NCI-H2107 (cell line): ENCODE data around the gene TSC1.
"Not testable (repeated sequence)": the region's sequence is repeated elsewhere in the genome, so short reads cannot be mapped to it uniquely, and the experiment has no call there.

Experiments
- DNase-seq: peaks from one replicate; lab custom pipeline; 2025; lab: John Stamatoyannopoulos, UW

TSC1 gene

DNA sequence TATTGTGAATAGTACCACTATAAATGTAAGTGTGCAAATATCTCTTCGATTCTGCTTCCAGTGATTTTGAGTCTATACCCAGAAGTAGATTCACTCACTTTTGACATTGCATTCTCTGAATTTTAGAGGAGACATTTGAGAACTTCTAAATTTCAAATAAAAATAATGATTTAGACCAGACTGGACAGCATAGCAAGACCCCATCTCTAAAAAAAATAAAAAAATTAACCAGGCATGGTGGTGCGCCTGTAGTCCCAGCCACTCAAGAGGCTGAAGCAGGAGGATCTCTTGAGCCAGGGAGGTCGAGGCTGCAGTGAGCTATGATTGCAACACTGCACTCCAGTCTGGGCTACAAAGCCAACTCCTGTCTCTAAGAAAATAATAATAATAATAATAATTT lies 32.2 kb upstream of the TSC1 start:
- DNase-seq = no peak

DNA sequence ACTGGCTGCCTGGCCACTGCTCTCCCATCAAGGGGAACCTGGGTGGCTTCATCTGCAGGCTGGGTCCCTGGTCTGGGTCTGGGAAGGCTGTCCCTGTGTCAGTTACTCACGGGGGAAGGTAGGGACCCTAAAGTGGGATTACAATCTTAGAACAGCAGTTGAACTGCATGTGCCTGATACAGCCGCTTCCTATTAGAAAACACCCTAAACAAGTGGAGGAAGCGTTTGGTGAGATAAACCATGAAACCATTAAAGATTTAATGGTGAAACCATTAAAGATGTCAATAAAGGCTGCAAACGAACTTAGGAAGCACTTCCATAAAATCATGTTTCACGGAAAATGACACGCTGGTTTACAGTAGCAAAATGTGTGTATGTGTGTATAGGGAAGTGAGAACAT lies 31.5 kb upstream of the TSC1 start:
- DNase-seq = no peak

DNA sequence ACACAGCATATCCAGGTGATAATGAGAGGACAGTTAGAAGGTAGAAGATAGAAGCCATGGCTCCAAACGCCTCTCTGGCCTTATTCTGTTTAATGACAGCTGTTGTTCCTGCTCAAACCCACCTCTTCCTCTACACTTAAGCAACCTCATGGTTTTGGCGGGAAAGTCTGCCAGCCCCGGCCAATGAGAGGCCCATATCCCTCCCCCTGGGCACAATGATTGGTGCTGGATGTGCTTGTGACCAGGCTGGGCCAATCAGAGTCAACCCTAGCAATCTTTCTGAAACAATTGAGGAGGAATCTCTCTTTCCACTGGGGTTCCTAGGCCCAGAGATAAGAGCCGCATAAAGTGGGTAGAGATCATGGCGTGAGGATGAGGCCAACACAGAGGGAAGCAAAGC lies 29.3 kb upstream of the TSC1 start:
- no peak for DNase-seq

DNA sequence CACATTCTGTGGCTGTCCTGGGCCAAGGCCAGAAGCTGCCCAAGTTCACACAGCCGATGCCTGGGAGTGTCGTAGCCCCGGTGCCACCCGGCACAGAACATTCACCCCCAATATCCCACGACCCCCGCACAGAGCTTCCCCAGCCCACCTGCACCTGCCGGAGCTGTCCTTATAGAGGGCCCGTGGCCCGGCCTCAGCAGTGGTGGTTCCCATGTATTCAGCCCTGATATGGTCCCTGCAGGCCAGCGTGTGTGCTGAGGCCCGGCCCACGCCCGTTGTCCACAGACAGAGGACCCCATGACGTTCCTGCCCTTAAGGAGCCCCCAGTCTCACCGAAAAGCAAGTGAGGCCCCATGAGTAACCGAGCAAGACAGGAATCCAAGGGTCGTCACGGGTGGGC lies 28.8 kb upstream of the TSC1 start:
- DNase-seq = no peak

DNA sequence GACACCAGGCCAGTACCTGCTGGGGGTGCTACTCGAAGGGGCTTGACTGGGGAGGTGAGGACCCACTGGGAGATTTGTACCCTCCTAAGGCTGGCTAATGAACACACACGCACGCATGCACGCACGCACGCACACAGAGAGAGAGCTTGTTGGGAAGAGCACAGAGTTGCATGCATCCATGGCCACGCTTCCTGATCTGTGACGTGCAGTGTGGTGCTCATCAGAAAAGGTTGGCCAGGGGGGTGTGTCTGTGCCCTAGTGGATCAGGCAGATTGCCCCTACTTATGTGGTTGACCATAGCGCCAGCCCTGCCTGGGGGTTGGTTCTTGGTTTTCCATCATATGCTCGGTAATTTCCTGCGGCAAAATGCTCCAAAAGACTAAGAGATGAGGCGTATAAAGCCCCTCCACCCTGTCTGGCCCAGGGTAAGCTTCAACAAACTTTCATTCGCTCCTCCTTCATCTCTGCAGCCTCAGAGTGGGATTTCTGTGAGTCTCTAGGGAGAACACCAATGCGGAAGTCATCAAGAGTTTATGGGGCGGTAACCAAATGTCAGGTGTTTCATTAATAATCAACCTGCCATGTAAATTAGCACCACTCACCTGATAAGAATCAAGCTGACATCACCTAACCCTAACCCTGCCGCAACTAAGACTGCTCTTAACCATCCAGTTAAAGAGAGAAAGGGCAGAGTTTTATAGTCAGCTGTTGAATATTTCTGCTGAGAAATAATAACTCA lies 26.1 kb upstream of the TSC1 start:
- DNase-seq = no peak

DNA sequence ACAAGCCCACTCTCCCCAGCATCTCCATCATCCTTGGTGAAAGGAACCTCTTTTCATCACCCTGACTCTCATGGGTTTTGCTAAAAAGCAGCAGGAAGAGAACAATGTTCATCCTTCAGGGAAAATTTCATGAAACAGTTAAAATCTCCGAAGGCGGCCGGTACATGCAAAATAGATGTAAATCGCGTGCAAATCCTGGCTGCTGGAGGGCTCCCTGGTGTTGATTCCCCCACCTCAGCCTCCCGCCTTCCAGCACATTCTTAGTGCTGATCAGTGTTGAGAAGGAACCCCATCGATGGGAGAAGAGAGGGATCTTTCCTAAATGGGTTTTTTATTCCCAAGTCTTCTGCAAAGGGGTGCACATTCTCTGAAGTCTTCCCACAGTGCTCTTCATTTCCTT lies 25.4 kb upstream of the TSC1 start:
- no peak for DNase-seq

DNA sequence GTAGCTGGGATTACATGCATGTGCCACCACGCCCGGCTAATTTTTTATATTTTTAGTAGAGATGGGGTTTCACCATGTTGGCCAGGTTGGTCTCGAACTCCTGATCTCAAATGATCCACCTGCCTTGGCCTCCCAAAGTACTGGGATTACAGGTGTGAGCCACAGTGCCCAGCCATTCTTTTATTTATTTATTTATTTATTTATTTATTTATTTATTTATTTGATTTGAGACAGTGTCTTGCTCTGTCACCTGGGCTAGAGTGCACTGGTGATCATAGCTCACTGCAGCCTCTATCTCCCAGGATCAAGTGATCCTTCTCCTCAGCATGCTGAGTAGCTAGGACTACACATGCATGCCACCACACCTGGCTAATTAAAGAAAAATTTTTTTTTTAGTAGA lies 23.5 kb upstream of the TSC1 start:
- DNase-seq = not testable (repeated sequence)

DNA sequence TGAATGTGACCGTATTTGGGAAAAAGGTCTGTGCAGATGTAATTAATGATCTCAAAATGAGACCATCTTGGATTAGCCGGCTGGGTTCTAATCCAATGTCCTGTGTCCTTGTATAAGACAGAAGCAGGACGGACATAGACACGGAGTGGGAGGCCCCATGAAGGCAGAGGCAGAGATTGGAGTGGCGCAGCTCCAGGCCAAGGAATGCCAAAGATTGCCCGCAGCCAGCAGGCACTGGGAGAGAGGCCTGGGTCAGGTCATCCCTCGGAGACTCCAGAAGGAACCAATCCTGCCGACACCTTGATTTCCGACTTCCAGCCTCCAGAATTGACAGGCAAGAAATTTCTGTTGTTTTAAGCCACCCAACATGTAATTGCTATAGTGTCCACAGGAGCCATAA lies 21.1 kb upstream of the TSC1 start:
- DNase-seq = no peak

DNA sequence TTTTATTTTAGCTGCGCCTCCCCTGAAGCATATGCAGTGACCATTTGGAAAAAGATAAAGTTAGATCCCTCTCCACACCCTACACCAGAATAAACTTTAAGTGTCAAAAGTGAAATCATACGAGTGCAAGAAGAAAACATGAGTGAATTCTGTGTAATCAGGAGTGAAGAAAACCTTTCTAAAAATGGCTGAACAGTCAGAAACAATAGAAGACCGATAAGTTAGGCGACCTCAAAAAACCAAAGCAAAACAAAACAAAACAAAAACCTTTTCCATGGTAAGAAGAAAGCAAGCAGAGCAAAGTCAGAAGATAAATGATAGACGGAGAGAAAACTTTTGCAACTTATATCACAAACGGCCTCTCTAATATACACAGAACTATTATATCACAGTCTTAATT lies 16.6 kb upstream of the TSC1 start:
- DNase-seq = no peak

DNA sequence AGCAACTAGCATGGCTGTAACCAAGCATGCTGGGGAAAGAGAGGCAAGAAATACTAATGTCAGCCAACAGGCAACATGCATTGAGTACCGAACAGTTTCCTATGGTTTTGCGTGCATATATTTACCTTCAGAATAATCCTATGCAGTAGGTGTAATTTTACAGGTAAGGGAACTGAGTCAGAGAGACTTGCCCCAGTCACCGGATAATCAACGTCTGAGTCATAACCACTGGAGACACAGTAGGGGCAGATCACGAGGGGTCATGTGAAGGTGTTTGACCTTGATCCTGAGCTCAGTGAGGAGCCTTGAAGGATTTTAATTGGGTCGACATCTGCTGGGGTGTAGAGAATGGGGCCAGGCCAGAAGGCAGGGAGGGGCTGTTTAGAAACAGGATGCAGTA lies 13.4 kb upstream of the TSC1 start:
- DNase-seq = no peak

DNA sequence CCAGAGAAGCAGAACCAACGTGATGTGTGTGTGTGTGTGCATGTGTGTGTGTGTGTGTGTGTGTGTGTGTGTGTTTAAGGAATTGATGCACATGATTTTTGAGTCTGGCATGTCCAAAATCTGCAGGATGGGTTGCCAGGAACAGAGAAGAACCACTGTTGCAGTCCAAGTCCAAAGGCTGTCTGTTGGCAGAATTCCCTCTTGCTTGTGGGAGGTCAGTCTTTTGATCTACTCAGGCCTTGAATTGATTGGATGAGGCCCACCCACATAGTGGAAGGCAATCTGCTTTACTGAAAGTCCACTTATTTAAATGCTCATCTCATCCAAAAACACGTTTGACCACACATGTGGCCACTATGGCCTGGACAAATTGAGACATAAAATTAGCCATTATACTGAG lies 11.4 kb upstream of the TSC1 start:
- DNase-seq = no peak

DNA sequence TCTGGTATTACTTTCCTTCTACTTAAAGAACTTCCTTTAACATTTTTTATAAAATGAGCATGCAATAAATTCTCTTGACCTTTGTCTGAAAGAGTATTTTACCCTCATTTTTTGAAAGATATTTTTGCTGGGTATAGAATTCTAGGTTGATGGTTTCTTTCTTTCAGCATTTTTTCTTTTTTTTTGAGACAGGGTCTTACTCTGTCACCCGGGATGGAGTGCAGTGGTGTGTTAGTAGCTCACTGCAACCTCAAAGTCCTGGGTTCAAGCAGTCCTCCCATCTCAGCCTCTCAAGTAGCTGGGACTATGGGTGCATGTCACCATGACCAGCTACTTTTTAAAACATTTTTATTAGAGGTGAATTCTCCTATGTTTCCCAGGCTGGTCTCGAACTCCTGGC lies 10.7 kb upstream of the TSC1 start:
- DNase-seq = no peak

DNA sequence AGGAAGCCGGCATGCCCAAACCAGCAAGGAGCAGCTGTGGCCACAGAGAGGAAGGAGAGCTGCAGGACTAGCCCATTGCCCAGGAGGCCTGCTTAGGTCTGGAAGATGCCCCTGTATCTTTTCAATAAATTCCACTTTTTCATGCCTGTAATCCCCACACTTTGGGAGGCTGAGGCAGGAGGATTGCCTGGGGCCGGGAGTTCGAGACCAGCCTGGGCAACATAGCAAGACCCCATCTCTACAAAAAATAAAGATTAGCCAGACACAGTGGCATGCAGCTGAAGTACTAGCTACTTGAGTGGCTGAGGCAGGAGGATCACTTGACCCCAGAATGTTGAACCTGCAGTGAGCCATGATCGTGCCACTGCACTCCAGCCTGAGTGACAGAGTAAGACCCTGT lies 5.3 kb upstream of the TSC1 start:
- no peak for DNase-seq

DNA sequence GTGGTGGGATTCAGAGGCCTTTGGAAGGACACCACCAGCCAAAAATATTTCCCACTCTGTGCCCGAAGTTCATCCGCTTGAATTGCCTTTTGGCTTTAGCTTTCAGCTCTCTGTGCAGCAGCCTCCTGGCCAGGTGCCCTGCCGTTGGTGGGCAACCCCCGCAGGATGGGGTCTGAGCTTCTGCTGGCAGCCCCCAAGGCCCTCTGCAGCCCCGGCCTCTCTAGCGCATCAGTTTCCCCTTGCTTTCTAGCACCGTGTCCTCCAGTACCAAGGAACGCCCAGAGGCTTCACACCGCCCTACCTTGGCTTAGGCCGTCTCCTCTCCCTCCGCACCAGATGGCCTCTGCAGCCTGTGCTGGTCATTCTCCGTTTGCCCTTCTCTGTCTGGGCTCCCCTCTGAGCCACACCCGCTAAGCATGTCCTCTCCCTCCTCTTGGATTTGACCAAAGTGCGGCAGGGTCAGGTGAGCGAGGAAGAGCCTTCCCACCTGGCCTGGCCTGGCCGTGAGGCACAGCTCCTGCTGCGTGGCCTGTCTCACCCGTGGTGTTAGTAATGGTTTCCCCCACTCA lies 4.2 kb upstream of the TSC1 start:
- DNase-seq = no peak

DNA sequence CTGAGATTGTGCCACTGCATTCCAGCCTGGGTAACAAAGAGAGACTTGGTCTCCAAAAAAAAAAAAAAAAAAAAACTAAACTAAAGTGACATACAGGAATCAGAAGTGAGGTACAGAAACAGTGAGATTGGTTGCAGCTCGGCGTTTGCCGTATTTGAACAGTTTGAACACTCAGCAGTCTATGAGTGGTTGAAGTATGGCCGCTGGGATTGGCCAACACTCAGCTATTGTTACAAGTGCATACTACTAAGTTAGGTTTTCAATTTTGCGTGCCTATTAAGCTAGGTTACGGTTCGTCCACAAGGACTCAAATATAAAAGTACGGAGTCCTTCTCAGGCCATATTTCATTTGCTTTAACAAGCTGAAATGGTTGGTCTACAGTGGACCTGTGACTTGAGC lies 3.3 kb upstream of the TSC1 start:
- DNase-seq = no peak

DNA sequence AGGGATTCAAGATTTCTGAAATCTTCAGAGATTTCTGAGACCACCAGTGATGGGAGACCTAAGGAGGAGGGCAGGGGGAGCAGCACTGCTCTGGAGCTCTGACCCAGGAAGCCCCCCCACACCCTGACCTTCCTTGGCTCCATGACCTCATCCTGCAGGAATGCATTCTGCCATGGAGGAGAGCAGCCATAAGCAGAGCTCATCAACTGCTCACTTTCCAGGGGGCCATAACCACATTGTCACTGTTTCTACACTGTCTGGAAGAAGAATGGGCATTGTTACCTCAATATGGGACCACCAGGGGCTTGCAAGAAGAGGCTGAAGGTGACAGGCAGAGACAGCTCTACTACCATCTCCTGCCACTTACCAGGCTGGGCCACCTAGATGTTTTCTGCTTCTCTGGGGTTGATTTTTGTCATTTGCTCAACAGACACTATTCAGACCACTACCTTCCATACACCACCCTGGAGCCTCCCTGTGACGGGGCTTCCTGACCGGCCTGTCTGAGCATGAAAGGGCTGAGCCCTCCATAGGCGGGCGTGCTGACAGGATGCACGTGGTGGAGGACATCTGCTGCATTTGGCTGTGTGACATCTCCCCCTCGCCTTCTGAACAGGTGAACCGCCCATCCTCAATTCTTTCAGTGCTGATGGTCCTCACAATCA lies 2.3 kb upstream of the TSC1 start:
- no peak for DNase-seq

DNA sequence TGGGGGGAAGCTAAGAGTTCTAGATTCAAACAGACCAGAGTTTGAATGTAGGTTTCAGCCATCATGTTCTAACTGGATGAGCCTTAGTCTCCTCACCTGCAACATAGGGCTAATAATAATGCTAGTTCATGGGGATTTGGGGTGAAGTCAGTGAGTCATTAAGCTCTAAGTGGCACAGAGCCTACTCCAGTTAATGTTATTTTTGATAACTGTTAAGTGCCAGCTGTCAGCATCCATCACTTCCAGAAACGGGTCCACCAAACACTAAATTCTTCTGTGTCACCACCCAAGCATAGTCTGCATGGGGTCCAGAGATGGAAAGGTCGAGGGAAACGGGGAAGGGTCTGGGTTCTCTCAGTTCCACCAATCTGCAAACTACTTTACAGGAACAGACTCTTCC lies 1.8 kb upstream of the TSC1 start:
- DNase-seq = no peak

DNA sequence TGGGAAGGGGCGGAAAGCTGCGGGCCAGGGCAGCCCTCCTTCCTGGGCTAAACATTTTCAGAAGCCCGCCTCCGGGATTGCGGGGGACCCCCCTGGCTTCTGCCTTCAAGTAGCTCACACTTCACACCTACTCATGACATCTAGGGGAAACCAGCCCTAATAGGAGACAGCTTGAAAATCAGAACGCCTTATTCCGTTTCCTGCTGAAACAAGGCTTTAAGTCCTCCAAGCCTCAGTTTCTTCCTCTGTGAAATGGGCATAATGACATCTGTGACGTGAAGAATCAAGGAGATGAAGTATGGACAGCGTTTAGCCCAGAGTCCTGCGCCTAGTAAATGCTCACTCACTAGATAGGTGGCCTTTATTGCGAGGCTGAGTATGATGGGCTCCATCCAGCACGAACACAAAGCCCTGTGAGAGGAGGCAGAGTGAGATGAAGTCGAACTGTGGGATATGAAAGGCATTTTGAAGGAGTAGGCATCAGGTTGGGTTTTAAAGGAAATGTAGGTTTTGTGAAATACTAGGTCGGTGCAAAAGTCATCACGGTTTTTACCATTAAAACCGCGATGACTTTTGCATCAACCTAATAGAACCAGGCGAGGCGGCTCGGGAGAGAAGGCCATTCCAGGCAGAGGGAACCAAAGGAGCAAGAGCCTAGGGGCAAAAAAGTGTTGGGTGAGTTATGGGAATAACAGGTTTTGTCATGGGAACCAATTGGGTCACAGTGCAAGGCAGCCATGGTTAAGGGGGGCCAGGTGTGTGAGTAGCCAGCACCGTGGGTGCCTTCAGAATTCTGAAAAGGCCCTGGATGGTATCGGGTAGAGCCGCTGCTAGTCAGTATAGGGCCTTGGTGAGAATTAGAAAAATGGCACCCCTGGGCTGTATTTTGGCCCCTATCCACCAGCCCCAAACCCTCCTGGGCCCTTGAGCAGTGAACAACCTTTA lies 1.0 kb upstream of the TSC1 start:
- no peak for DNase-seq

DNA sequence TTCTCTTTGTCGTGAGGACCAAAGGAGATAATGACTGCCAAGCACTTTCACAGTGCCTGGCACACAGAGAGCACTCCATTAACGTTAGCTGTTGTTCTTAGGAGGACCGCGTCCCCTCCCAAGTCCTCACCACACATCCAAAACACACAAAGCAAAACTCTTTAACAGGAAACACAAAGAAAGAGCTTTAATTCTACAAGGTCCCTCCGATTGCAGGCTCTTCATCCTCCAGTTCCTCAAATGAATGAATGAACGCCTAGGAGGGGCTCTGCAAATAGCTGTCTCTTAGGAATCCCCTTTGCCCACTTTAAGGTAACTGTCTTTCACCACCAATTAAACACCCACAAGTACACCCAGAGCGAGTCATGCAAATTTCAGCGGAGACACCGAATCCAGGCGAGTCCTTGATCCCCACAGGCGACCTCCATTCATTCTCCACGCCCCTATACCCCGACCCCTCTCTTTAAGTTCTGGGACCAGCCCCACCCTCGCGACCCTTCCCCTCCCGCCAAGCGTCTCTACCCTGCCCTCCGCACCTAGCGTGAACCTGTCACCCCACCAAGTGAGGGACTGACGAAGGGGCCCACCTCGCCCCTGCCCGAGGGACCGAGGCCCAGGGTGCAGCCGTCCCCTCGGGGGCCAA lies 644 bp downstream of the TSC1 start:
- no peak for DNase-seq

DNA sequence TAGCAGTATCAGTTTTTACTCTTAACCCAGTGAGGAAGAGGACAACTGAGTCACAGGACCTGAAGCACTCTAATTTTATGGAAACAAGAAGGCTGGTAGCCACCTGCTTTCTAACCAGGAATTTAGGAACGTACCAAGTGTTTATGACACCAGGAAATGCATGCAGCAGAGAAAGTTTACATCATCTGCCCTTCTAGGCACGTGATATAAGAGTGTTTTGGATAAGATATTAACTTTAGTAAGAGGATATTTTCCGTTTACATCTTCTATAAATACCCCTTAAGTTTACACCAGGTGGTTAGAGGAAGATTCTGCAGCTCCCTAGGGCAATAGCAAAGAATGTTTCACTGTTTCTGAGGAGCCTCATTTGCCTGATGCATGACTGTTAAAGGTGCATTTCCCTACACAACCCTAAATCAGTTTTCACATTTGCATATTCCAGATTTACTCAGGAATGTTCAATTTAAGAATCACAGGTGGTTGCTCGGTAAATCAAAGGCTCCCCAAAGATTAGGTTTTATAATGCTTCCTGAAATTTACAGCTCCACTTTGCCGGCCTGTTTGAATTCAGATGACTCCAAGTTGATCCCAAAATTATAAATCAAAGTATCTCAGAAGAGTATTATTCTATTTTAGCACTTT lies 1.8 kb downstream of the TSC1 start:
- no peak for DNase-seq

DNA sequence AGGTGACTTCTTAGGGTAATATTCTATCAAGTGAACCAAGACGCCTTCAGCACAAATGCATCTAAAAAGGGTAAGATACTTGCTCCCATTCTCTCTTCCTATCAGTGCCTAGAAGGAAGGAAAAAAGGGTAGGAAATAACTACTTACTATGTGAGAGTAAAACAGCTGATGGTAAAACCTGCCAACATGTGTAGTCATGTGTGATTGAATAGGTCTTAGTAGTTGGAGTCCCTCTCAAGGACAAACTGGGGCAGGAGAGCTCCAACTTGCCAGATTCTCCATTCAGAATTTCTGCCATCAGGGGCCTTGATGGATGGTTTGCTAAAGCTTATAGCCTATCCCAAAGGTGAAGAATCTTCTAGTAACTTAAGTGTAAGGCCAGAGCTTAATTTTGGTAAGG lies 5.2 kb downstream of the TSC1 start:
- no peak for DNase-seq

DNA sequence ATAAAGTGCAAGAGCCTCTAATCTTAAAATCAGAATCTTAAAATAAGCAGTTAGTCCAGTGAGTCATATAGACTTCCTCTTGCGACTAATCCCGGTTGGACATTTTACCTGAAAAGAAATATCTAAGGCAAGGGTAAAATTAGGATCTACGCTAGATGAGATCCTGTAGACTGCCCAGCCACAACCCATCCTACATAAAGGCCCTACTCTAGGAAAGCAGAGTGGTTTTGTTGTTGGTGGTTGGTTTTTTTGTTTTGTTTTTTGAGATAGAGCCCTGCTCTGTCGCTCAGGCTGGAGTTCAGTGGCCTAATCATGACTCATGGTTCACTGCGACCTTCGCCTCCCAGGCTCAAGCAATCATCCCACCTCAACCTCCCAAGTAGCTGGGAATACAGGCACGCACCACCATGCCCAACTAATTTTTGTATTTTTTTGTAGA lies 6.9 kb downstream of the TSC1 start:
- no peak for DNase-seq
